Epithelial cell of esophagus (primary cell): ENCODE measurements around the gene KDM3B.
A peak's percentile ranks its signal among the peaks of the same experiment; 100 is the strongest.

Source experiments
- DNase-seq: peaks from one replicate; pipeline ENCODE4 v3.0.0; 2010; ENCODE audit warnings: low read depth
- H3K4me3 ChIP-seq: 2 replicates; pipeline ENCODE4 v1.5.1; 2011; ENCODE audit warnings: mild to moderate bottlenecking, low read length, control low read depth
- TF ChIP-seq, protein P1 (sequence below): IDR thresholded peaks from 2 replicates; pipeline ENCODE4 v1.5.1; 2011; ENCODE audit warnings: low read depth, mild to moderate bottlenecking, low read length, control low read depth, inconsistent platforms; ENCODE audit not compliant: insufficient read depth; ENCODE audit errors: missing control alignments

KDM3B gene

DNA sequence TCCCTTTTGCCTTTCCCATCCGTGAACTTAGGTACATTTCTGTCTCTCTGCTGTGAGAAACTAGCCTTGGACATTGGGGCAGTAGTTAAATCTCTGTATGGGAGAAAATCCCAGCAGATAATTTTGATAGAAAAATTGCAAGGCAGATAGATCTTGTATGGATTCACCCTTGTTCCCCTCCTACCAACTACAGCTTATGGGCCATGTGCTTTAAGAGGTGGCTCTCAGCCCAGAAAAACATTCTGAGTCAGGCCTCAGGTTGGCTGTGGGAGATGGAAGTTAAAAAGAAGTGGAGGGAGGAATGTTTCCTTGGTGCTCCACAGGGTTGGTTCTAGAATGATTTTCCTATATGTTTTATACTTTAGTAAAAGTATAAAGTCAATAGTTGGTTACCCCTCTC lies 1.4 kb upstream of the KDM3B start:
- TF ChIP-seq, protein P1, sequence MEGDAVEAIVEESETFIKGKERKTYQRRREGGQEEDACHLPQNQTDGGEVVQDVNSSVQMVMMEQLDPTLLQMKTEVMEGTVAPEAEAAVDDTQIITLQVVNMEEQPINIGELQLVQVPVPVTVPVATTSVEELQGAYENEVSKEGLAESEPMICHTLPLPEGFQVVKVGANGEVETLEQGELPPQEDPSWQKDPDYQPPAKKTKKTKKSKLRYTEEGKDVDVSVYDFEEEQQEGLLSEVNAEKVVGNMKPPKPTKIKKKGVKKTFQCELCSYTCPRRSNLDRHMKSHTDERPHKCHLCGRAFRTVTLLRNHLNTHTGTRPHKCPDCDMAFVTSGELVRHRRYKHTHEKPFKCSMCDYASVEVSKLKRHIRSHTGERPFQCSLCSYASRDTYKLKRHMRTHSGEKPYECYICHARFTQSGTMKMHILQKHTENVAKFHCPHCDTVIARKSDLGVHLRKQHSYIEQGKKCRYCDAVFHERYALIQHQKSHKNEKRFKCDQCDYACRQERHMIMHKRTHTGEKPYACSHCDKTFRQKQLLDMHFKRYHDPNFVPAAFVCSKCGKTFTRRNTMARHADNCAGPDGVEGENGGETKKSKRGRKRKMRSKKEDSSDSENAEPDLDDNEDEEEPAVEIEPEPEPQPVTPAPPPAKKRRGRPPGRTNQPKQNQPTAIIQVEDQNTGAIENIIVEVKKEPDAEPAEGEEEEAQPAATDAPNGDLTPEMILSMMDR, result no peak
- peak; percentile 54 for DNase-seq
- no peak overlapping the region for H3K4me3 ChIP-seq

DNA sequence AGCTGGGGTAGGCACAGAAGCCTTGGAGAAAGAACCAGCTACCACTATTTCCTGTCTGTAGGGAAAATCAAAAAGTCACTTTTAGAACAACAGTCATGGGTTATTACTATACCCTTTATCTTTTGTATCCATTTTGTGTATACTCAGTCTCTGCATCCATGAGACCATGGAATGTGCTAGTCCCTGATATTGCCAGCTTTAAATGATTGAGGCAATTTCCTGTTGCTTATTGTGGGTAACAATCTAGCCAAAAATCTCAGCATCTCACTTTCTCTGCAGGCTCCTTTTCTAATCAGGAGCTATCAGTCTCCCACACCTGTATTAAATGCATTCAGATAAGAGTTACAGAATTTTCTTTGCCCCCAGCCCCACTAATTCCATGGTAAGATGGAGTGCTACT lies 968 bp upstream of the KDM3B start:
- H3K4me3 ChIP-seq, result no peak overlapping the region
- DNase-seq, result no peak
- TF ChIP-seq, protein P1, result no peak

DNA sequence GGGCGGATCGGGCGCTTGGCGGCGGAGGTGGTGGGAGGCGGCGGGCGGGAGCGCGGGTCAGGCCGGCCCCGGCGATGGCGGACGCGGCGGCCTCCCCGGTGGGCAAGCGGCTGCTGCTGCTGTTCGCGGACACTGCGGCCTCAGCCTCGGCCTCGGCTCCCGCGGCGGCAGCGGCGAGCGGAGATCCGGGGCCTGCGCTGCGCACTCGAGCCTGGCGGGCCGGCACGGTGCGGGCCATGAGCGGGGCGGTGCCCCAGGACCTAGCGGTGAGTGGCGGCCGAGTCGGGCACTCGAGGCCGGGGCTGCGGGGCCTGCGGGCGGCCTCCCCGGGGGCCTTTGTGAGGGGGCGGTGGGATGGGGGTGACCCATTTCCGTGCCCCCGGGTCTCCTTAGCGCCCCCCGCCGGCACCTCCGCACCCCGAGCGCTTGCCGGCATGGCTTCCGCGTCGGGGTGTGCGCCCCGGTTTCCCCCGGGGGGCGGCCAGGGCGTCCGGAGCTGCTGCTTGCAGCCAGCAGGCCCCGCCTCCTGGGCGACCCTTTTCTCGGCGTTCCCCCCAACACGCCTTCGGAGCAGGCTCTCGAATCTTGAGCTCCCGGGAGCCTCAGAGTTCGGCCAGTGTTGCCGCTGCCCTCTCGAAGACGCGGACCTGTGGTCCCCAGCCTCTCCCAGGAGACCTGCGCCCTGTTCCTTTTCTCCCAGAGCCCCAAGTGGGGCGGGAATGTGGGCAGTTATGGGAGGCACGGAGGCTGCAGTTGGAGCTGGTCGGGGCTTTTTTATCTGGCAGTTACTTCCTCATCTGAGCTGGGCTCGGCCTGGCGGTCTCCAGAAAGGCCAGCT lies 456 bp downstream of the KDM3B start:
- TF ChIP-seq, protein P1, result peak; percentile 9
- H3K4me3 ChIP-seq, result peak overlapping the region; percentile 80
- peak; percentile 58 for DNase-seq

DNA sequence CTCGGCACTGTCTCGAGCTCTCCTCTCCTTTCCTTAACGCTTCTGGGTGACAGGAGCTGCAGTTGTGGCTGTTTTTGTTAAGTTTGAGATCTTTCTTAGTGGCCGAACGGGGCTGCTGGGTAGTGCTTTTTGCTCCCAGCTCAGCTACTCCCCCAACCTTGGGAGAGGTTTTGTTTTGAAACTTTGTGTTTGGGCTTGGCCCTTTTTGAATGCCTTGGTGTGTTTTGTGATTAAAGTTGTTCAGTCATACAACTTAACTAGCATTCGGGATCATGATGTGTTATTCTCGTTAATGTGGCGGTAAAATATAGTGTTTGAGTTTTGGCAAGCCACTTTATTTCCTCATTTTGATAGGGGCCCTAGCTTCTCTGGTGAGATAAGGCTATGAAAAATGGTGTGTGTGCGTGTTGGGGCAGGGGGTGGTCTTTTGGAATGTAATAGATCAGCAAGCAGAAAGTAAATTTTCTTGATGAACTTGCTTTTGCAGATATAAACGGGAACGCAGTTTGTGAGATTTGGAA lies 1.1 kb downstream of the KDM3B start:
- peak overlapping the region; percentile 80 for H3K4me3 ChIP-seq
- no peak for DNase-seq
- TF ChIP-seq, protein P1, result no peak

DNA sequence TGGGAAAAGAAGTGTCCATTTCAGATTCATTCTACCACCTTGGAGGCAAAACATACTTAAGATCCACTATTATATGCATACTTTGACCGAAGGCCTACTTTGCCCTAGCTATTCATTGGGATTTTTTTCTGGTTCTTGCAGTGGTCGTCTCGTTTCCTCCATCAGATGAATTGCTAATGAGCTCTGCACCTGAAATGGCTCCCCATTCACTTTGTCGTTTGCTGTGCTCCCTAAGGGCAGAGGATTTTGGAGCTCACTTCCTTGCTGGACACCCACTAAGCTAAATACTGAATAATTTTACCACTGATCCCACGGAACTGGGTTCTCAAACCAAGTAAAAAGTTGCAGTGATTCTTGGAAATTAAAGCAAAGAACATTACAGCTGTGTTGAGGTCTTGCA lies 1.9 kb downstream of the KDM3B start:
- TF ChIP-seq, protein P1, result no peak

DNA sequence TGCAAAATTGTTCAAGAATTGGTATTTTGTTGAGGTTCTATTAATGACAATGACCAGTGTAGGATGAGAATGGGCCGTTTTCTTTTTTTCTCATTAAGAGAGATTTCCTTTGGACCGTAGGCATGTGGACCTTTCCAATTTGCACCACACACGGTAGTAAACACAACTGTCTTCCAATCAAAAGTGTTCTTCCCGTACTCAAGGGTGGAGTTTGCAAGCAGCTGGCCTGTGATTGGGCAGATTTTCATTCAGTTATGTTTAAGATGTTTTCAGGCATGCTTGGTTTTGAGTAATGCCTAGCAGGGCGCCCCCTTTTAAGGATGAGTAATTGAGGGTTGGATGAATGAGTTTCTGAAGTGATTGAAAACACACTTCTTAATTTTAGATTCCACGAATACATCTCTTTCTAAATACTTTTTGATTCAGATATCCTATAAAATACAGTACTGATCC lies 2.5 kb downstream of the KDM3B start:
- H3K4me3 ChIP-seq, result peak overlapping the region; percentile 80
- DNase-seq, result peak; percentile 89
- TF ChIP-seq, protein P1, result no peak

More for the DNA sequence above, 1.9 kb downstream of the KDM3B start:
- H3K4me3 ChIP-seq, result peak overlapping the region; percentile 80
- DNase-seq, result no peak
